Sigmoid colon (tissue), 7 donors: ENCODE data around the gene ROR1. TPM values are rescaled to one million over a fixed set of nuclear protein-coding genes. Genes with fewer than 3 reads are reported as not detected.
A peak's percentile ranks its signal among the peaks of the same experiment; 100 is the strongest.

Experiments used
- DNase-seq: peaks from one replicate; pipeline ENCODE4 v3.0.0-alpha.2; 2019
- H3K27ac ChIP-seq, 4 donors: fragments of 200-600 bp; sonication (generic); one replicate each; pipeline ENCODE4 v1.5.1; 2016 to 2019; ENCODE audit warnings: mild to moderate bottlenecking in 1 of 4
- H3K27me3 ChIP-seq, 3 donors: fragments of 200-600 bp; sonication (generic); one replicate each; pipeline ENCODE4 v1.5.1; 2019; ENCODE audit warnings: mild to moderate bottlenecking in 1 of 3
- H3K36me3 ChIP-seq, 4 donors: fragments of 200-600 bp; sonication (generic); one replicate each; pipeline ENCODE4 v1.5.1; 2016 to 2019
- H3K4me1 ChIP-seq, 4 donors: fragments of 200-600 bp; sonication (generic); one replicate each; pipeline ENCODE4 v1.5.1; 2017 to 2019
- H3K4me3 ChIP-seq, 4 donors: fragments of 200-600 bp; sonication (generic); one replicate each; pipeline ENCODE4 v1.5.1; 2017 to 2019; ENCODE audit warnings: mild to moderate bottlenecking in 2 of 4, moderate library complexity in 1 of 4
- H3K9me3 ChIP-seq, 4 donors: fragments of 200-600 bp in 3 of 4; sonication (generic) in 3 of 4; one replicate each; pipeline versions ENCODE4 v1.5.1 to v1.6.1; 2013 to 2019
- CTCF ChIP-seq, 4 experiments: fragments of 450-650 bp in 3 of 4; fragments of 200-600 bp in 1 of 4; IDR thresholded peaks; one replicate each; pipeline ENCODE4 v1.5.1; 2016 to 2019; ENCODE audit warnings: antibody characterized with exemption in 4 of 4, mild to moderate bottlenecking in 3 of 4, moderate library complexity in 2 of 4
- EP300 ChIP-seq, 4 donors: sonication (generic); formaldehyde crosslinking; IDR thresholded peaks; one replicate each; pipeline ENCODE4 v1.6.1; 2017; ENCODE audit warnings: antibody characterized with exemption in 4 of 4
- POLR2A ChIP-seq, 2 donors: fragments of 450-650 bp; IDR thresholded peaks; one replicate each; pipeline ENCODE4 v1.6.1; 2016; ENCODE audit warnings: antibody characterized with exemption in 2 of 2, mild to moderate bottlenecking in 2 of 2, moderate library complexity in 2 of 2
- POLR2AphosphoS5 ChIP-seq, 4 donors: sonication (generic); formaldehyde crosslinking; IDR thresholded peaks; one replicate each; pipeline ENCODE4 v1.6.1; 2017; ENCODE audit warnings: antibody characterized with exemption in 4 of 4
- WGBS, 2 donors: extraction: QIAGEN DNeasy Blood & Tissue Kit; methylation state at CpG; one replicate each; pipeline ENCODE4 v1.1.7; 2013; 5-methylcytosine and 5-hydroxymethylcytosine counted together
- intact Hi-C: fragments of 100-400 bp; cut with DNase I; formaldehyde crosslinking; loops from one replicate; pipeline ENCODE4 v1.15.1; 2023
- polyA plus RNA-seq, 3 donors: library from polyadenylated mRNA; stranded (reverse); fragments of 200-250 nt; gene quantifications; one replicate each; pipeline ENCODE4 v1.2.3, GENCODE V29; 2013
- total RNA-seq, 4 donors: library from RNA; depleted of rRNA; stranded (reverse); fragments of >200 nt; gene quantifications; one replicate each; pipeline ENCODE4 v1.1.0, GENCODE V29; 2016
- donor health status: healthy with polysubstance abuse.
- donor health status: Bipolar disorder and iron deficiency.
- donor health status: healthy.

ROR1 gene
- total RNA-seq (10 to 100 TPM; 27.3 to 37.1 (median 29.3) TPM), polyA plus RNA-seq (1 to 10 TPM in 1 of 3 donors, under 1 TPM in 2; under 0.01 to 1.3 (median 0.23) TPM)

- Histone ChIP-seq H3K27me3 (no peaks in the 10 kb centered on the region), H3K27ac (peak within 1 kb of the TSS; percentile 86 to 96 (median 92)), H3K36me3 (no peaks in the 10 kb centered on the region), H3K4me1 (peaks cover 0 to 48% (median 29%) of the 10 kb centered on the region in 4 donors), H3K9me3 (no peaks in the 10 kb centered on the region), H3K4me3 (peak within 1 kb of the TSS; percentile 76 to 89 (median 88))
- intact Hi-C loops, result loop anchor here (1.0 to 10.0 kb wide), 7 partner anchors 81 to 468 kb away; no protein-coding TSS in a partner anchor
- 1% methylated on average over 99 of the region's 99 CpGs for WGBS, 2 donors
- peak; percentile 72 to 81 (median 76) for TF ChIP-seq CTCF (IDR thresholded peaks at IDR 0.05)
- TF ChIP-seq EP300 (IDR thresholded peaks at IDR 0.05), result no peak
- TF ChIP-seq POLR2AphosphoS5 (IDR thresholded peaks at IDR 0.05), result peak; percentile 61 to 81 (median 71)
- peak; percentile 30 to 44 for TF ChIP-seq POLR2A (IDR thresholded peaks at IDR 0.05)
- DNase-seq, result peak; percentile 96
Observed at GRCh38 chr1:63773815-63774616, at the start of gene ROR1. Gene ROR1, plus strand, starts transcription at chr1:63774017.

- TF ChIP-seq POLR2AphosphoS5 (IDR thresholded peaks at IDR 0.05) (no peak), EP300 (IDR thresholded peaks at IDR 0.05) (no peak), CTCF (IDR thresholded peaks at IDR 0.05) (no peak), POLR2A (IDR thresholded peaks at IDR 0.05) (no peak)
- Histone ChIP-seq H3K4me1 (no peaks in the 10 kb centered on the region), H3K36me3 (no peaks in the 10 kb centered on the region), H3K9me3 (no peaks in the 10 kb centered on the region), H3K27me3 (no peaks in the 10 kb centered on the region), H3K27ac (no peak overlapping the region), H3K4me3 (no peak overlapping the region)
- WGBS, 2 donors, result 95% methylated on average over 3 of the region's 3 CpGs
- intact Hi-C loops, result no loop called here
- DNase-seq, result no peak
Observed at GRCh38 chr1:63724375-63724899, 49.4 kb upstream of the ROR1 start.

GRCh38 chr1:63728611-63729226 is 45.1 kb upstream of the ROR1 start:
- no peak for TF ChIP-seq CTCF (IDR thresholded peaks at IDR 0.05)
- no peak for TF ChIP-seq POLR2AphosphoS5 (IDR thresholded peaks at IDR 0.05)
- TF ChIP-seq EP300 (IDR thresholded peaks at IDR 0.05), result no peak
- TF ChIP-seq POLR2A (IDR thresholded peaks at IDR 0.05), result no peak
- DNase-seq, result no peak
- Histone ChIP-seq H3K9me3 (no peaks in the 10 kb centered on the region), H3K27ac (no peak overlapping the region), H3K4me1 (peaks cover 0 to 25% (median 10%) of the 10 kb centered on the region in 4 donors), H3K36me3 (no peaks in the 10 kb centered on the region), H3K4me3 (no peak overlapping the region), H3K27me3 (no peaks in the 10 kb centered on the region)
- WGBS, 2 donors, result 87 to 95% methylated on average over 8 of the region's 8 CpGs
- intact Hi-C loops, result no loop called here

- H3K27me3 ChIP-seq, result no peaks in the 10 kb centered on the region
- H3K36me3 ChIP-seq, result no peaks in the 10 kb centered on the region
- no peak overlapping the region for H3K4me3 ChIP-seq
- no peak for DNase-seq
- H3K9me3 ChIP-seq, result no peaks in the 10 kb centered on the region
- no peak for TF ChIP-seq POLR2AphosphoS5 (IDR thresholded peaks at IDR 0.05)
- no peak overlapping the region for H3K27ac ChIP-seq
- intact Hi-C loops, result no loop called here
- H3K4me1 ChIP-seq, result peaks cover 0 to 25% (median 10%) of the 10 kb centered on the region in 4 donors
- 82 to 84% methylated on average over 5 of the region's 5 CpGs for WGBS, 2 donors
Observed at GRCh38 chr1:63729227-63729620, 44.6 kb upstream of the ROR1 start.

GRCh38 chr1:63730211-63730610 is 43.6 kb upstream of the ROR1 start:
- no peak for DNase-seq
- no peaks in the 10 kb centered on the region for H3K36me3 ChIP-seq
- no peaks in the 10 kb centered on the region for H3K9me3 ChIP-seq
- no peak for TF ChIP-seq POLR2A (IDR thresholded peaks at IDR 0.05)
- no peak for TF ChIP-seq EP300 (IDR thresholded peaks at IDR 0.05)
- TF ChIP-seq POLR2AphosphoS5 (IDR thresholded peaks at IDR 0.05), result no peak
- TF ChIP-seq CTCF (IDR thresholded peaks at IDR 0.05), result no peak
- H3K27ac ChIP-seq, result peak overlapping the region in 1 of 4 donors; percentile 46
- H3K27me3 ChIP-seq, result no peaks in the 10 kb centered on the region
- H3K4me1 ChIP-seq, result peaks cover 0 to 25% (median 10%) of the 10 kb centered on the region in 4 donors
- H3K4me3 ChIP-seq, result no peak overlapping the region
- WGBS, 2 donors, result 58 to 74% methylated on average over 4 of the region's 4 CpGs
- intact Hi-C loops, result no loop called here
